Posterior vena cava (tissue), 2 donors: ENCODE results near the gene DNAJC5G. TPM values are rescaled to one million over a fixed set of nuclear protein-coding genes. Genes with fewer than 3 reads are reported as not detected.
"Not testable (repeated sequence)": the region's sequence is repeated elsewhere in the genome, so short reads cannot be mapped to it uniquely, and the experiment has no call there.

Experiments
- DNase-seq: peaks from one replicate; pipeline ENCODE4 v3.0.0-alpha.2; 2020; ENCODE audit warnings: low spot score
- intact Hi-C, 2 donors: fragments of 100-400 bp; cut with DNase I; formaldehyde crosslinking; loops; one replicate each; pipeline versions ENCODE4 v1.14.1 to v1.14.2; 2022 to 2023
- total RNA-seq, 2 donors: library from RNA; stranded (reverse); fragmentation: NEBNext Ultra II Directional; extraction: Animal tissue kit (Norgen Biotek cat#: 25700); gene quantifications; one replicate each; pipeline ENCODE4 v1.2.1, GENCODE V29; 2021
- donor health status: DM: yes; HTN: yes; CAD: no.
- donor health status: DM: yes; HTN: yes; CAD: no.

Gene DNAJC5G
- total RNA-seq, 2 donors from 2014 or later: 0.19 to 1.0 TPM

DNA sequence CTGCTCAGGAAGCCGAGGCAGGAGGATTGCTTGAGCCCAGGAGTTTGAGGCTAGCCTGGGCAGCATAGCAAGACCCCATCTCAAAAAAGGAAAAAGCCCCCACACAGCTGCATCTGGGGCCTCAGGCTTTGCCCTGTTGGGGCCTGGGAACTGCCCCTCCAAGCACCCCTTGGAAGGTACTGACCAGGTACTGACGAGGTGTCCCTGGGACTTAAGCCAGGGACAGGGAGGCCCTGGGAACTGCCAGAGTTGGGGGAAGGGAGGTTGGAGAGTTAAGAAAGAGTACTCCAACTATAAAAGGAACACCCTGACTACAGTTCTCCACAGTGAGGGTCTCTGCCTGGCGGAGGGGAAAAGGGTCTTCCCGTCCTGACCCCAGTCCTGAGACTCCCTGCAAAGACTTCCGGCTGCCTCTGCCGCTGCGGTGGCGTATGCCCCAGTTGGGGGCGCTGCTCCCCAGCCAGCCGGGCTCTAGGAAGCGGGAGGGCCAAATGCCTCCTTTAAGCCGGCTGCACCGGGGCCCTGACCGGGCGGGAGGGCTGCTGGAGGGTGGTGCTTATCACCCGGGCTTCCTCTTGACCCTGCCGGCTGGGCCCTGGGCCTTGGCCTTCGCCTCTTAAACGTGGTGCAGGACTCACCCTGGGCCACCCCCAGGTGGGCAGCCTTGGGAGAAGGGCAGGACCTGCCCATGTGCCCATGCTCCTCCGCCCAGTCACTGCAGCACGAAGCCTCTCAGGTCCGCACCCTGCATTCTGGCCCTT is 25.2 kb upstream of the DNAJC5G start:
- peak; percentile 87 for DNase-seq
- intact Hi-C loops: no loop called here

DNA sequence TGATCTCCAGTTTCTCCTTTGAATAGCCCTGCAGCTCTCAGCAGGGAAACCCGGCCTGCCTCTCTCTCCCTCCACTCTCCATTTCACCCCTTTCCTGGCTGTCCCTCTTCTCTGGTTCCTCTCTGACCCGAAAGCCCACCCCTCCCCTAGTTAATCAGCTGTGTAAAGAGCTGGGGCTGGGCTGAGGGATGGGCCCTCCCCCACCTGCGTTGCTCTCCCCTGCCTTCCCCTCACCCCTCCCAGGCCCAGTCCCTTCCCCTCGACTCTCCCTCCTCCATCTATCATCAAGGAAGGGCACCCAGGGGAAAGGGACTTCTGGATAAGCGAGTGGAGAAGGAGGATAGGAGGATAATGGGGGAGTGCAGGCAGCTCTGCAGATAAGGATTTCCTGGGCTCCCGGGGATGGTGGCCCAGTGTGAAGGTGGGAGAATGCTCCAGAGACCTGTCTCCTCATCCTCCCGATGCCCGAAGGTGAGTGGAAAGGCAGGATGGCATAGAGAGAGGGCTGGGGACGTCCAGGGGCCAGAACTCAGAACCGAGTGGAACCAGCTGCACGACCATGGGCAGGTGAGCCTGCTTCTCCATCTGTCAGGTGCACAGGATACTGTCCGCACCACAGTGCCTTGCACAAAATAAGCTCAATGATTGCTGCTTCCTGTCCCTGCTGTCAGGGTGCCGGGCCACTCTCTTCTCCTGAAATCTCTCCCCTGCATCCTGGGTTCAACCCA is 24.4 kb upstream of the DNAJC5G start:
- intact Hi-C loops: no loop called here
- DNase-seq: peak; percentile 46

DNA sequence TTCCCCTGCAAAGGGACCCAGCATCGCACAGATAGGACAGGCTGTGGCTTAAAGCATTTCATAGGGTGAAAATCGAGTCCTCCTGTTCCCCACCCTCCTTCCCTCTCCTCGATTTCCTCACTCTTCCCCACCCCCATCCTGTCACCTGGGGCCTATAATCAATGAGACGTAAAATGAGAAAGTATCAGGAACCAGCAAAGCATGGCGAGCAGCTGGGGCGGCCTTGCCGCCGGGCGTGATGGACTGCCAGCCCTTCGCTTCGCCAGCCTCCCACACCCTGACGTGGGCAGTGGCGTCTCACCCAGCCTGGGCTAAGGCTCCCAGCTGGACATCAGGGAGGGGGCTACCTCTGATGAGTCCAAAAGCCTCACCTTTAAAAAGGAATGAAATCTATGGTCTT is 23.5 kb upstream of the DNAJC5G start:
- peak; percentile 50 for DNase-seq
- intact Hi-C loops: no loop called here

DNA sequence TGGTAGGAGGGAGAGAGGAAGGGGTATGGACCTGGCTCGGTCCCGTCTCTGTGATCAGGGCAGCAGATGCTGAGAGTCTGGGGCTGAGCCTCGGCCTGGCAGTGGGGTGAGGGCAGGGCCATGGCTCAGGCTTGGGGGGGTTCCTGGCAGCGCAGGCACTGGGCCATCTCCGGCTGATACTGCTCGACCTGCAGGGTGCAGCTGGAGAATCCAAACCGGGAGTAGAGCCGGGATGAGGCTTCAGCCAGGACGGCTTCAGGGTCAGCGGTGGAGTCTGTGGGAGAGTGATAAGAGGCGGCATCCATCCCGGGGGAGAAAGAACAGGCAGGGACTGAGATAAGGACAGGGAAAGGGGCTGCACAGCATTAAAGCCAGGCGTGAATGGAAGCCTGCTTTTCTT is 20.0 kb upstream of the DNAJC5G start:
- intact Hi-C loops: no loop called here
- no peak for DNase-seq

DNA sequence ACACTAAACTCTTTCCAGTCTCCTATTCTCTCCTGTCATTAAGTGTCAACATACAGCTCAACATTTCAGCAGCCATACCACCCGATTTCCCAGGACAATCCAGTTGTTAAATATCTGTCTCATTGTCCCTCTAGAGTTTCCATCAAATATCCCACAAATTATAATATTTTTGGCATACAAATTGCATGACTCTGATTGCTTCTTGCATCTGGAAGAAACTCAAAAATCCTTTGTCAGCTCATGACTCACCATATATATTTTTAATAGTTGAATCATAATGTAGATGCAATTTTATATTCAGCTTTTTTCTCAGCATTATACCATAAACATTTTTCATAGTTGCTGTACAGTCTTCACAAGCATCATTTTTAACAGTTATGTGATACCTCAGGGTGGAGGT is 19.6 kb upstream of the DNAJC5G start:
- DNase-seq: no peak
- intact Hi-C loops: no loop called here

DNA sequence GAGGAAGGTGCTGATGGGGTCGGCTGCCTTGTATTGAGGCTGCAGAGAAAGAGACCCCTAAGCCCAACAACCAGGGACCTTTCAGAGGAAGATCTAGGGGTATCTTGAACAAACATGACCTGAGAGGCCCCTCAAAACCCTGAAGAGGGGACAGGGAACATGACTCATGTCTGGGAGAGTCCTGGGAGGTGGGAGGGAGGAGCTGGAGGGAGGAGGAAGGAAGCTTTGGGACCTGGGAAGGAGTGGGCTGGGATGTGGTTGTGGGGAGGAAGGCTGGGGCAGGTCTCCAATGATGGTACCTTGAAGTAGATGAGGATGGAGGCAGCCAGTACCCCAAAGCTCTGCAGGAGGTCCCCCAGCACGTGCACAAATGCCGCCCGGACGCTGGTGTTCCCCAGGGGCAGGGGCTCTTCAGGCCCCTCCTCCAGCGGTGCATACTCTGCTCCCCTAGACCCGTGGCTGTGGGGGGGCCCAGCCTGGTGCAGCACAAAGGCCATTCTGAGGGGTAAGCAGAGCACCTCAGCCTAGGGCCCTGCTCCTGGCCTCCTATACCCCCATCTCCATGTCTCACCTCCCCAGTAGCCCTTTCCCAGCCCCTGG is 18.3 kb upstream of the DNAJC5G start:
- no peak for DNase-seq
- intact Hi-C loops: no loop called here

DNA sequence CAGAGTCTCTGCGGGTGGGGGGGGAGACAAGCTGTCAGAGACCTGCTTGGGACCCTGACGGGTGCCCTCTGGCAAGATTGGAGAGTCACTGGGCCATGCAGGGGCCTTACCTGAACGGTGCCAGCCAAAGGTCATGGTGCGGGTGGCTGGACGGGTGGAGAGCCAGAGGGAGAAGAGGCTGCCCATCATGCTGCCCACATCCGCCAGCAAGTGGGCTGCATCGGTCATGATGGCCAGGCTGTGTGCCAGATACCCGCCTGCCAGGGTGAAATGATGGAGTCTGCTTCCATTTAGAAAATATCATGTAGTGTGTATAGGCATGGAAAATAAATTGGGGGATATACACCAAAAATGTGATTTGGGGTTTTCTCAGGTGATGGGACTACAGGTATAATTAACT is 17.2 kb upstream of the DNAJC5G start:
- DNase-seq: no peak
- intact Hi-C loops: no loop called here

DNA sequence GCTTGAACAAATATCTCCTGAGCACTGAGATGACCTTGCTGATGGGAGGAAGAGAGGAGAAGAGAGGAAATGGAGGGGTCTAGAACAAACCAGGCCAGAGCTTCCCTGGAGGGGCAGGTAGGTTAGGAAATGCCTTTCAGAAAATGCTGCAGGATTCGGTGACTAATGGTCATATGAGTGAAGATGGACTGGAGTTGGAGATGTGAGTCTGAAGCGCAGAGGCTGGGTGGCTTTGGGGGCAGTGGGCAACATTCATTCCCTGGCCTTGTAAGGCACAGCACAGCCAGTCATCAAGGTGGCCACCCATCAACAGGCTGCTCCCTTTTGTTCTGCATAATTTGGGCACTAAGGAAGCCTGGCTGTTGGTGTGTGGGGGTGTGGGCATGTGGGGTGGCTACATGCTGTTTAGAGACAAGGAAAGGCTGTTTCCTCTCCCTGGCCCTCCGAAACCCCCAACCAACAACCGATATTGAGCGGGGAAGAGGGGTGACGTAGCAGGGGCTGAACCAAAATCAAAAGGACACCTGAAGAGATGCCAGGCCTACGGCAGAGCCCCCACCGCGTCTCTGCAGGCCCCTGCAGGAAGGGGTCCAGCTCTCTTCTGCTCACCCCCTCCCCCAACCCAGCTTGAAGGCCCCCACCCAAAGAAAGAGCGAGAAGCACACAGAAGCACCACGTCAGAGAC is 13.8 kb upstream of the DNAJC5G start:
- intact Hi-C loops: loop anchor here in 1 of 2 donors (1.0 kb wide), 1 partner anchor 125 kb away; no protein-coding TSS in a partner anchor
- peak; percentile 67 for DNase-seq

DNA sequence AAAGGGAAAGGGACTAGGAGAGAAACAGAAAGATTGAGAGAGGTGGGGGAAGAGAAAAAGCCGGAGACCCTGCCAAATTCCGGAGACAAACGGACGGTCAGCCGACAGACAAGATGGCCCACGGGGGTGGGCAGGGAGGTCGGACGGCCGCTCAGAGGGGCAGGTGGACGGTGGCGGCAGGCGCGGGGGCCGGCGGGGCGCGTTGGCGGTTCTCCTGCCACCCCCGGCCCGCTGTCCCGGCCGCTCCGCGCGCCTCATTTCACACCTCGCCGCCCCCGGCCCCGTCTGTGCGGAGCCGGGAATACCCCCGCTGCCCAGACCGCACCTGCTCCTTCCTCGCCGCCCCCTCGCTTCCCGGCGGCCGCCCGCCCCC is 13.3 kb upstream of the DNAJC5G start:
- intact Hi-C loops: loop anchor here in 1 of 2 donors (1.0 kb wide), 1 partner anchor 126 kb away; no protein-coding TSS in a partner anchor

DNA sequence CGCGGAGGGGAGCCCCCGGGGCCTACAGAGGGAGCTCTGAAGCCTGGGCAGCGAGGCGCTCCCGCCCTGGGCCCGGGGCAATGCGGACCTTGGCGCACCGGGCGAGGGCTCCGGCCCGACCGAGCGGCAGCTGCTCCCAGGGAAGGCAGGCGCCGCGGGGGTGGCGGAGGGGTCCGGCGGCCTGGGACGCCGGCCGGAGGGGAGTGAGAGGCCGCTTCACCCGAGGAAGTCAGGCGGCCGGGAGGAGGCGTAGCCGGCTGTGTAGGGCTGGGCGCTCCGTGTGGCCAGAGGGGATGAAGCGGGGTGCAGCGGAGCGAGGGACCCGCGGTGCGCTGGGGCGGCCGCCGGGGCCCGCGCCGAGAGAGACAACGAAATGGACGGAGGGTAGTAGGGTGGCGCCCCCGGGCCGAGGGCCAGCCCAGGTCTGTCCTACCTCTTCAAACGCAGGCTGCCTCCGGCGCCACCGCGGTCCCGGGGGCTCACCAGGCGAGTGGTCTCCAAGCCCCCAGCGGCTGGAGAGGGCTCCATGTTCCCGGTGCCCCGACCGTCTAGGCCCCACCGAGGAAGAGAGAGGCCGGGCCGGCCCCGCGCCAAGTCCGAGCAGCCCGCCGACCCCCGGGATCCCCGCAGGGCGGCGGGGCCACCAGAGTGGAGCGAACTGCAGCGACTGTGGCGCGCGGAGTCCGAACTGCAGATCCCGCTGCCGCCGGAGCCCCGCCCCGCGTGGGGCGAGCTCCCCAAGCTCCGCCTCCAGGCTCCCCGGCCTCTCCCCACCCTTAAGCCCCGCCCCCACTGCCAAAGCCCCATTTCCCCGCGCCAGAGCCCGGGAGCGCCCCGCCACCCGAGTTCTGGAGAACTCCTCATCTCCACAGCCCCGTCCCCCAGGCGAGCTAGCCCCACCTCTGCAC is 12.6 kb upstream of the DNAJC5G start, which contains the start of gene SLC30A3:
SLC30A3 (minus strand) TSS at position 669 of the 908 bp plus-strand sequence; CDS start at position 528, 141 bp downstream.
- DNase-seq: peak; percentile 88
- intact Hi-C loops: no loop called here

More for the DNA sequence above, 13.3 kb upstream of the DNAJC5G start:
- peak; percentile 59 for DNase-seq

DNA sequence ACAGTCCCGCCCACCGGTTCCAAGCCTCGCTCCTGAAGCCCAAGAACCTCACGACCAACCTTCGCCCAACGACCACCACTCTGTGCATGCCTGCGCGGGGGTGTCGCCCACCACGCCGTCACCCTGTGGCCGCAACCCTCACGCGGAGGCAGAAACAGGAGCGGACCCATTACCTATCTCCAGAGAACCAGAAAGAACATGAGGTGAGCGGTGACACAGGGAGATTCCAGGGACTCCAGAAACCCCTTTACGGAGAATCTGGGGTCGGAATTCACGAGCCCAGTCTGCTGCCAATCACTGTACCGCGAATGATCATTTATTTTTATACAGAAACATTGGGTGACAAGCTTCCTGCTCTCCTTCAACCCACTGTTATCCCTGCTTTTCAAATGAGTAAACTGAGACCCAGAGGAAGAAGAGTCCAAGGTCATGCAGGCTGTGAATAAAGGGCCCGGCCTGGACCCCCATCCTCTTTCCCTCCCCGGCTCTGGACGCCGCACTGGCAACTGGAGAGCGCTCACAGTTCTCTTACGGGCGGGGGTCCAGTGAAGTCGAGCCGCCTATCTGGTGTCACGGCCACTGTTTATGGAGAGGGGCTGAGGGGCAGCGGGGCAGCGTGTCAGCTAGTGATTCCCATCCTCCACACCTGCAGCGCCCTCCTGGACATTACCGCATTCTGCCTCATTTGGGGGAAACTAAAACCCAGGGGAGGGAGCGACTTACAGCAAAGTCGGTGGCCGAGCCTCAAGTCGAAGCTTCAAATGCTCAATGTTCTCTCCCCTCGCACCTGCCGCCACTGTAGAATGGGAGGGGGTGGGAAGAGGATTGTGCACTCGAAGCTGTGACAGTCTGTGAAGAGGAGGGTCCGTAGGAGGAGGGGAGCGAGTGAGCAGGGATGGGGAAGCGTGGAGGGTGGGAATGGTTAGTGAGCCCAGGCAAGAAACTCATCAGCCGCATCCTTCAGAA is 11.7 kb upstream of the DNAJC5G start:
- DNase-seq: peak; percentile 64
- intact Hi-C loops: no loop called here

DNA sequence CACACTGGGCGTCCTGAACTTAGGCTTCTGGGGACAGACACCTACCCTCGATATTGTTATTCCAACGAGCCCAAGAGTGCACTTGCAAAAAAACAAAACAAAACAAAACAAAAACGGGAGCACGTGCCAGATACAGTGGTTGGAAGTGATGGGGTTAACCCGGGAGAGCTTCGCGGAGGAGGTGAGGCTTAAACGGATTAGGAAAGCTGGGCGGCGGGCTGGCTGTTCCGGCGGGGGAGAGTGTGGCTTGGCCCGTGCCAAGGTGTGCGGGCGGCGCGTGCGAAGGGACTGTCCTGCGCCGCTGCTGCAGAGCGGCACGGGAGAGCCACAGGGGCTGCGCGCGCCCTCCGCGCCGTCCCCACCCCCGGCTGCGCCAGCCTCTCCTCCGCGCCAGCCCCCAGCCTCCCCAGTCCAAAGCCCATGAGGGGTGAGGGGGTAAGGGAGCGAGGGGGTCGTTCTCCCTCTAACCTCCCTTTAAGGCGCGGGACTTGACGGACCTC is 10.9 kb upstream of the DNAJC5G start:
- no peak for DNase-seq
- intact Hi-C loops: no loop called here

DNA sequence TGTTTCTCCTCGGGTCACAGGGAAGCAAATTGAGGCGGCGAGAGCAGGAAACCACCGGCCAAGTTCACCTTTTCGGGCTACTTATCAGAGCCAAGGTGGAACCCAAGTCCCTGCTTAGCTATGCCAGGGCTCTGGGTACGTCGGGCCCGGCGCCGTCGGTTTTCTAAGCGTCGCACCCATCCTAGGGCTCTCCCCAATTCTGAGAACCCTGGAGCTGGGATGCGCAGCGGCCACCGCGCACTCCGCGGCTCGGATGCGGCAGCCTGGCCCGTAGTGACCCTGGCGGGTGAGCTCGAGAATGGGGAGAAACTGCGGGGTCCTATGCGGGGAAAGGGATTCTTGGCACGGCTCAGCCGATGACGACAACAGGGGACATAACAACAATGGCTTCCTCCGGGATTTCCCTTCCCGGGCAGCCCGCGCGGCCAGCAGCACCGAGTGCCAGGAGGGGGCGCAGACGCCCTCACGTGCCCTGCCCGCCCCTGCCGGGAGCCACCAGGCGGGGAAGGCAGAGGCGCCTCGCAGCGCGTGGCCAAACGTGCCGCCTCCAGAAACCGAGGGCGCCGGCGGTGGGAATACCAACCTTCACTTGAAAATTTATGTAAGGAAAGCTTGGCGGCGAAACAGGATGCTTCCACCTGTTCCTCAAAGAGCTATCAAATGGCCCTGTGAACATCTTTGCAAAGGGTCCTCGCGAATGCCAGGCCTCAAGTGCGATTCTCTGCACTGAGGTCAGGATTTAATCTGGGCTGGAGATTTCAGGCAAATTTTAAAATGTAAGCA is 10.3 kb upstream of the DNAJC5G start:
- intact Hi-C loops: no loop called here

DNA sequence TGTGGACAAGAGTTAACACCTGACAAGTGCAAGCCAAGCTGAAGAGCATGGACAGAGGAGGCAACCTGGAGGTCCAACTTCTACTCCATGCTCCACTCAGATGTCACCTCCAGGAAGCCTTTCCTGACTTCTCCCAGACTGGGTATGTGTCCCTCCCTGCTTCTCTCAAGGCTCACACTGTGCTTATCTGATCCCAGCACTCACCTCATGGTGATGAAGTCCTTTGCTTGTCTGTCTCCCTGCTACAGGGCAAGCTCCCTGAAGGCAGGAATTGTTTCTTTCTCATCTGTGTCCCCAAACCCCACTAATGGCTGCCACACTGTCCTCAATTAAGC is 9.7 kb upstream of the DNAJC5G start:
- intact Hi-C loops: no loop called here
- no peak for DNase-seq

More for the DNA sequence above, 10.3 kb upstream of the DNAJC5G start:
- DNase-seq: peak; percentile 87

DNA sequence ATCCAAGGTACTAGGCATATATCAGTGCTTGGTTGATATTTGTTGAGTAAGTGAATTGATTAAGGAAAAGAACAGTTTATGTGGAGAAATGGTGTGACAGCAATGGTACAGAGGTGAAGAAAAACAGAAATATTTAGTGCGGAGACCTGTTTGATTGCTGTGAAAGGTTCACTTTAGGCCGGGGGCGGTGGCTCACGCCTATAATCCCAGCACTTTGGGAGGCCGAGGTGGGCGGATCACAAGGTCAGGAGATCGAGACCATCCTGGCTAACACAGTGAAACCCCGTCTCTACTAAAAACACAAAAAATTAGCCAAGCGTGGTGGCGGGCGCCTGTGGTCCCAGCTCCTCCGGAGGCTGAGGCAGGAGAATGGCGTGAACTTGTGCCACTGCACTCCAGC is 6.9 kb upstream of the DNAJC5G start:
- DNase-seq: peak; percentile 4
- intact Hi-C loops: not testable (repeated sequence)

DNA sequence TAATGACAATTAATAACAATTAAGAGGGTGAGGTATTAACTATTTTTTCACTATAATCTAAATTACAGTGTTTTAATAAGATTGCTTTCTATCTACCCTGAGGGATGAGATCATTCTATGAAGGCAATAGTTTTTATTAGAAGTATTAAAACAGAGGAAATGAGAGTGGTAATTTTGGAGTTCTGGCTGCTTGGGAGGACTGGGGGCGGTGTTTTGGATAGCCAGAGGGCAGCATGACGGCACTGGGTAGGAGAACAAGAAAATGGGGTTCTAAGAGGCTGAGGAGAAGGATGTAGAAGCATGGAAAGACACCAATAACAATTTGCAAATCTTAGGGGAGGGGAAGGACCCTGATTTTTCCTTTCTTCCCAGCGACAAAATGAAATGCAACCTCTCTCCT is 5.1 kb upstream of the DNAJC5G start:
- DNase-seq: no peak
- intact Hi-C loops: no loop called here

DNA sequence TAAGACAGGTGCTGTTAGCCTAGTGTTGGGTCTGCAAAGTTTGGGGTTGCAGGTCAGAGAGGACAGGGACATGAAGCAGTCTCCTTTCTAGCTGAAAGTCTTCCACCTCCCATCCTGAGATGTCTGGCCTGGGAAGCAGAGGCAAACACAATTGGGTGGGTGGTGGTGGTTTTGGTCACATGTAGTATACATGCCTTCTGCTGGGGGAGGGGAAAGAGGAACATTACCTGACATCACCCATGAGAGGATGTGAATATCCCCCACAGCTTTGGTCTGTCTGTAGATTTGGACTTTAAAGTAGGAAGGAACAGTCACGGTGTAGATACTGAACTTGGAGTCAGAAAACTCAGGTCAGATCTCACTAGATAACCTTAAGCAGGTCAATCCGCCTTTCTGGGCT is 4.6 kb upstream of the DNAJC5G start:
- no peak for DNase-seq
- intact Hi-C loops: no loop called here
